Measurements from ENCODE around the gene PPP2R5C.
A peak's percentile ranks its signal among the peaks of the same experiment; 100 is the strongest.

GRCh38 chr14:101825797-101826196 lies 64.3 kb downstream of the PPP2R5C start:
- TF ChIP-seq POLR2A (IDR thresholded peaks at IDR 0.05; ENCODE audit: low read depth, low read length) (no peak), POLR2AphosphoS5 (IDR thresholded peaks at IDR 0.05; ENCODE audit: low read depth, low read length) (0 out of 2 replicates have a peak, but pooled peaks have one; percentile 52), TAF1 (IDR thresholded peaks at IDR 0.05; ENCODE audit: low read depth, low read length) (no peak), SPI1 (IDR thresholded peaks at IDR 0.05; ENCODE audit: low read depth, low read length) (0 out of 2 replicates have a peak, but pooled peaks have one; percentile 26), PAX5 (IDR thresholded peaks at IDR 0.05; ENCODE audit: insufficient read depth, low read length, severe bottlenecking) (no peak)
